Embryonic facial prominence (tissue), 1 donor: ENCODE data around the gene KCNIP4.

Experiments used
- DNase-seq: peaks from one replicate; pipeline ENCODE4 v3.0.0-alpha.2; 2016; ENCODE audit errors: extremely low spot score

The KCNIP4 gene

GRCh38 chr4:21688596-21689265, 259.8 kb downstream of the KCNIP4 start:
- no peak for DNase-seq

GRCh38 chr4:21685911-21686310, 262.7 kb downstream of the KCNIP4 start:
- DNase-seq: no peak

GRCh38 chr4:21680326-21680898, 268.2 kb downstream of the KCNIP4 start:
- DNase-seq: no peak

GRCh38 chr4:21678711-21679110, 269.9 kb downstream of the KCNIP4 start:
- DNase-seq: no peak

- DNase-seq: no peak
Observed at GRCh38 chr4:21677173-21677572, 271.4 kb downstream of the KCNIP4 start.

DNA sequence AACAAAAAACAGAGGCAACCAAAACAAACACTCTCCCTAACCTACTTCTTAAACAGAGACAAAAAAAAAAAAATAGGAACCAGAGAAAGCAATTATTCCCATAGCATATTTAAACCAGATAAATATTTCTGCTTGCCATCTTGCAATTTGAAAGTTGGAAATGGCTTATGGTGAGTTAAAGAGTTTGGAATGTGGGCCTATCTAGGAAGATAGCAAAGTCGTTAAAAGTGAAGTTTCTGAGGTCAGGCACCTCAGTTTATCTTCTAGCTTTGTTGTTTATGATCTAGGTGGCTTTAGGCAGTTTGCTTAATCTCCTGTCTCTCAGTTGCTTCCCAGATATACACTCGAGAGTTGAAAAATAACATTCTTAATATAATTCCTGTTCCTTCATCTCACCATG, 284.2 kb downstream of the KCNIP4 start:
- no peak for DNase-seq

DNA sequence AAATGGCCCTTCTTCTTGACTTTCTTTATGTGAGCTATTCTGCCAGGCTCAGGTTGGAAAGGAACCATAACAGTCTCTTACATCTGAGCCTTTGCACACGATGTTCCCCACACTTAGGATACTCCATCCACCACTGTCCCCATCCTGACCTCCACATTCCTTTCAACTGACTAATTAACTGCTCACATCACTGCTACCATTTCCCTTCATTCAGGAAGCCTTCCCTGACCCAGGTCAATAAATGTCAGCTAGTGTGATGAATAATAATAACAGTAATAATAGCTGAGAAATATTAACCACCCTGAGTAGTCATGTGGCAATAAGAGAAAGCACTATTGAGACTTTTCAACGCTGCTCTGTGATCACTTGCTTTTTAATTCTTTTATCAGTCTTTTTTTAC, 291.7 kb downstream of the KCNIP4 start:
- no peak for DNase-seq

DNA sequence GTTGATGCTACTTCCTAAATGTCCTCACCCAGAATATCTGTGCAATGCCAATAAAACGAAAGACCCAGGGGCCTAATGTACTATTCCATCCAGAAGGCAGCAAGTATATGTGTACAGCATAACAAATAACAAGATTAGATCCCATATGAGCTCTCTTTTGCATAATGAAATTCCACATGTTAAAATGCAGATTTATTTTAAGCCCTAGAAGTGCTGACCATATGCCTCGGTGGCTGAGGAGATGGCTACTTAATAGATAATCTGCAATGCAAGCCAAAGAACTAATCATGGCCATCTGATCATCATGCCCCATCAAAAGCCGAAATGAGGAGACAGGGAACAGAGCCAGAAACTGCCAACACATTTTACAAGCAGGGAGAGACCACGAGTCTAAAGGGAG, 293.5 kb downstream of the KCNIP4 start:
- DNase-seq: no peak

DNA sequence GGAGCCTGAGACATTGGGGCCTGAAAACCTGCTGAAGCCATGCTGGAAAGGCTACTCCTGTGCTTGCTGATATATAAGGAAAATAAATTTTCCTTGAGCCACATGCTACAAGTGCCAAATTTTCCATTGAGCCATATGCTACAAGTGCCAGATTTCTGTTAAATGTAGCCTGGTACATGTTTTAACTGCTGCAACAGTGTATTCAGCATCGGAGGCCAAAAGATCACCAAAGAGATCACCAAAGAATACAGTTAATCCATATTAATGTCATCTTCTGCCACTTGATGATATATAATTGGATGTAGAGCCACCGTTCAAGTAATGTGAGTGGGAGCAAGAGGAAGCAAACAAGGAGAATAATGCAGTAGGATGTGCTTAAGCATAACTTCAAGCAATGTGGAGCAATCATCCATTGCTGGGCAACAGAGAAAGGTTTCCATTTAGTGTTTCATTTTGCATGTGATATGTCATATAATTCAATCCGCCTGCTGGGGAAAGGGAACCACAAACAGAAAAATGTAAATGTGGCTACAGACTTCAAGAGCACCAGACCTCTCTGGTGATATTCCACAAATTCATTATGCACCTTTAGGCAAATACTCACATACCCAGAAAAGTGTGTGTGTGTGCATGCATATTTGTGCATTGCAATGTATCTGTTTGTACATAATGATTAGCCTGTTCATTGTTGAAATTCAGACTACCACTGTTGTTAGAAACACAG, 295.9 kb downstream of the KCNIP4 start:
- no peak for DNase-seq

GRCh38 chr4:21649391-21650090, 299.0 kb downstream of the KCNIP4 start:
- no peak for DNase-seq

GRCh38 chr4:21645776-21646175, 302.8 kb downstream of the KCNIP4 start:
- DNase-seq: no peak

DNA sequence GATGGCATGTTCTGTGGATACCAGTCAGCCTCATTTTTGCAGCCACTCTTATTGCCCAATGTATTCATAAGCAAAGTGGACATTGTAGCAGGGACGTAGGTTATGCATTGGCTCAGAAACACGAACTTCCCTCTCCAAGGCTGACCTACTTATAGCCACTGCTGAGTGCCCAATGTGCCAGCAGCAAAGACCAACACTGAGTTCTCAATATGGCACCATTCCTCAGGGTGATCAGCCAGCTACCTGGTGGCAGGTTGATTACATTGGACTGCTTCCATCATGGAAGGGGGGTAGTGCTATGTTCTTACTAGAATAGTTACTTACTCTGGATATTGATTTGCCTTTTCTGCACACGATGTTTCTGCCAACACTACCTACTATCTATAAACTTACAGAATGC, 306.9 kb downstream of the KCNIP4 start:
- no peak for DNase-seq

DNA sequence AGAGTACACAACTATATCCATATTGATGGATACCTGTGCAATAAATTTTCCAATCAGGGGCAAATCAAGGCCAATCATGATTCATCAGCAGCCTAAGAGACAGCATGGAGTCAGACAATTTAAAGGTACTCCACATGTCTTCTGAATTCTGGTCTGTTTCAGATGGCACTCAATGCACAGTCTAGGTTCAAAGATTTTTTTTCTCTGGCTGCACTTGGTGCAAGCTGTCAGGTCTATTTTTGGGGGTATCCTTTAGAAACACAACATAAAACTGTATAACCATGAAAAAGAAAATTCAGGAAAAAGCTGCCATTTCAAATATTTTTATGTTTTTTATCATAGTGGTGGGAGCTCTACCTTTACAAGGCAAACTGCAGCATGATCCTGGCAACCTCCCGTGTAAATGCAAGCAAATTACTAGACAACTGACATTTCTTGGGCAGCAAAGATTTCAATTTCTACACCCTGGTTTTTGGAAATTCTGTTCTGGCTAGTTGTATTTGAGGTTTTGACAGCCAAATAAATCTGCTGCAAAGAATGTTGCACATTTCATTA, 310.3 kb downstream of the KCNIP4 start:
- DNase-seq: no peak

DNA sequence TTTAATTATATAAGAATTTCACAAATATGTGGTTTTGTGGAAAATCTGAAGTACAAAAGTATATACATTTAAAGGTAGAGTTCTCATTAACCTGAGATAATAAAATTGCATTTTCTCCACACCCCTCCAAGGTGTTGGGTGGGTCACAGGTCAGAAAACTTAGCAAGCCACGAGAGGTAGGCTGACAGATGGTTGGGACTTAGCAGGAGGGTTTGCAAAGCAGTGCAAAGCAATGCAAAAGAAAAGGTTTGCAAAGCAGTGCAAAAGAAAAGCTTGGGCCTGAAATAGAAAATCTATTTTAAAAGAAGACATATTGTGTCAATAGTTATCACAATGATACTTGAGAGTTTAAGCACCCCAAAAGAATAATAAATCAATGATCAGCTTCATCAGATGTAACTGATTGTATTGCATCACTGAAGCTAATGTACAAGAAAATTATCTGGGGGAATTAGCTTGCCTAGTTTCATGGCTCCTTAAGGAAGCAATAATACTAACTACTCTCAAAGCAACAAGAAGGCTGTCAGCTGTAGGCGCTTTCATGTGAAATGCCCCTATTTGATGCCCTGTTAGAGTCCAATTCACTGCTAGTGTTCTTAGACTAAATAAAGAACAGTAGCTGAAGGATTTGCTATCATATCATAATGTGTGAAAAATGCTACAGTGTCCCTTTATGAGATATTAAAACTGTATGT, 319.5 kb downstream of the KCNIP4 start:
- no peak for DNase-seq

- no peak for DNase-seq
Observed at GRCh38 chr4:21628116-21628670, 320.4 kb downstream of the KCNIP4 start.

GRCh38 chr4:21625447-21625846, 323.1 kb downstream of the KCNIP4 start:
- no peak for DNase-seq

GRCh38 chr4:21605006-21605405, 343.6 kb downstream of the KCNIP4 start:
- DNase-seq: no peak

GRCh38 chr4:21596521-21596920, 352.1 kb downstream of the KCNIP4 start:
- no peak for DNase-seq

DNA sequence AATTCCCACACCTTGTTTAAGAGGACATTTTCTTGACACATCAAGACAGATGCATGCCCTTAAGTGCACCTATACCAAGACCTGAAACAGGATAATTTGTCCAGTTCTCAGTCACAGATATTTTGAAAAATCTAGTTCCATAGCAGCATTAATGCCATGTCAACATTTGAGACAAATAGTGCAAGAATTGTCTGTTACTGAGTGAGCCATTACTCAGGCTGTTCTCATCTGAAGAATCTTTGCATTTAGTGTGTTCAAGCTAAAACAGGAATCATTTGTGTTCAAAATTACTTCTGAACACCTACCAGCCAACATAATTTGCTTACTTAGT, 354.9 kb downstream of the KCNIP4 start:
- DNase-seq: no peak

DNA sequence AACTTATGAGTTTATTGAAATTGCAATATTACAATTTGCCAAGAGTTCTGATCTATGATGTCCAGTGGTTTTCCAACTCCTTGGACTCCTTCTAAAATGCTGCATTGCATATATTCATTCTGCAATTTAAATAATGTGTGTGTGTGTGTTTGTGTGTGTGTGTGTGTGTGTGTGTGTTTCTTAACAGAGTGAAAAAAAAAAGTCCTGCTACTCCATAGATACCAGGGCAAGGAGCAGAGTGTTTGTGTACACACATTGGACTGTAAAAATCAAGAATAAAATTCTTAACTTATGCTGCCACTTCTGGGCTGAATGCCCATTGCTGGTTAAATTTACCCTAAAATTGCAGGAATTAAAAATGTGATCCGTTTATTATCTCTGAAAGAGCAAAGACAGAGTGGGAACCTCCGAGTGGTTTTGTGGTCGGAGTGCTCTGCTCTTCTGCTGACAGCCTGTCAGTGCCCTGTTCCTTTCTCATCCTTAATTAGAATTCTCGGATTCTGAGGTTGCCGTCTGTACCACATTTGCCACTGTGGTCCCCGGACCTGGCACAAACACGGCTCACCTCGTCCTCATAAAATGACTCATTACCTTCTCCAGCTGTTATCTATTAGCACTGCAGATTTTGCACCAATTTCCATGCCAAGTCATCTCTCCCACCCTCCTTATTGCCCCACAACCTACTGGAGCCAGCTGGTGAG, 355.5 kb downstream of the KCNIP4 start:
- peak; percentile 22 for DNase-seq

DNA sequence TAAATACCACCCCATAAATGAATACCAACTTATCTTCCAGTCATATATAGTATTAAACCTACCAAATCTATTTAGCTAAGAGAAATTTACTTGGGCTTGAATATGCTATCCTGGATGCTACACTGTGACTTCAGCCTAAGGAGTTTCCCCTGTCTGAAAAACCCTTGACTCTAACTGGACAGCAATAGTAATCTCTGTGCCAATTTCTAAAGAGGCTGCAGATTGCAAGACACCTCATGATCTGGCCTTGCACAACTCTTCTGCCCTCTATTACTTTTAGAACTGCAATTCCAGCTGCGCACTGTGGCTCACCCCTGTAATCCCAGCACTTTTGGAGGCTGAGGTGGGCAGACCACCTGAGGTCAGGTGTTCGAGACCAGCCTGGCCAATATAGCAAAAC, 371.5 kb downstream of the KCNIP4 start:
- no peak for DNase-seq
